ENCODE measurements around the gene PRR15. TPM values are rescaled to one million over a fixed set of nuclear protein-coding genes. Genes with fewer than 3 reads are reported as not detected.

PRR15 gene
- 1.1 to 1.3 TPM (median 1.3 TPM) in 5 replicates for total RNA-seq (2022; extraction: Qiagen RNA extraction; ENCODE audit: low read depth)

DNA sequence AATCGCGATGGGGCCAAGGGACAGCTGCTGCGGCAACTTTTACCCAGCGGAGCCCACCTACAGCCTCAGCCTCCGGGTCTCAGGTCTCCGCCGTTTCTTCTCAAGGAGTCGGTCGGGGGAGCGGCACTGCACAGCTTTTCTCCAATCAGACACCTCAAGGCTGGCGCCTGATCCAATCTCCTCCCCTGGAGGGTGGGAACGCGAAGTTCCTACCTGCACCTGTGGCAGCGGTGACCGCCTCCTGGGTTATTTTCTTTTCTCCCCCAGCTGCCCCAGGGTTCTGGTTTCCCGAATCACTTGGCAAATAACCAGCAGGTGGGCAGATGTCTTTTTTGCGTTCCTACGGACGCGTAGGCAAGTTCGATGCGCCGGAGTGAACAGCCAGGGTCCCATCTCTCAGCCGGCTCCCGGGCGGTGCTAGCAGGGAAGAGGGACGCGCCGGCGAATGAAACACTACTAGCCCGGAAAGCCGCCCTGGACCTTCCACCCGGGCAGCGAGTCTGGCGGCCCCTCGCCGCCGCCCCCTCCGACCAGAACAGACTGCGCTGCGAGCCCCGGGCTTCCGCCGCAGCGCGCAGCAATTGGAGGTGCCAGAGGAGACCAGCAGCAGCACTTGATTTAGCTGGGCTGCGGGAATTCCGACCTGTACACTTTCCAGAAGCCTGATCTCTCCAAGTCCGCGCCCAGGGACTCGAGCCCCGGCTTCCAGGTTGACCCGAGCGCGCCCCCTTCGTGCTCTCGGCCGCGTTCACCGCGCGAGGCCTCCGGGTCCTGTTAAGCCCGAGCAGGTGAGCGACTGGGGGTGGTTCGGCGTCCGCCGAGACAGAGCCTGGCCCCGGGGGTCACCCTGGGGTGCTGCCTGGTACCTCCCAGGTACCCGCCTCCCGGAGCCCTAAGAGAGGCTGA, at the start of gene PRR15:
TSS of gene PRR15 (plus strand) at position 246 of the 906 bp plus-strand sequence. CDS start 2,495 bp downstream, outside the sequence.

Other genes with a start within 250 kb of the PRR15 start
- 0.45 to 0.69 TPM (median 0.58 TPM) in 5 replicates for gene WIPF3, start 242.7 kb downstream of the PRR15 start, total RNA-seq (2022; extraction: Qiagen RNA extraction; ENCODE audit: low read depth)